Lower leg skin (tissue), 4 donors: ENCODE data around the gene POM121. TPM values are rescaled to one million over a fixed set of nuclear protein-coding genes. Genes with fewer than 3 reads are reported as not detected.
A peak's percentile ranks its signal among the peaks of the same experiment; 100 is the strongest.
"Not testable (repeated sequence)": the region's sequence is repeated elsewhere in the genome, so short reads cannot be mapped to it uniquely, and the experiment has no call there.

ENCODE experiments used
- DNase-seq, 2 donors: peaks; one replicate each; pipeline ENCODE4 v3.0.0-alpha.2; 2019; ENCODE audit warnings: low spot score in 2 of 2
- H3K4me3 ChIP-seq: fragments of 200-600 bp; sonication (generic); 2 replicates; pipeline ENCODE4 v1.5.1; 2017; ENCODE audit warnings: mild to moderate bottlenecking, low read depth; ENCODE audit not compliant: poor library complexity, severe bottlenecking
- CTCF ChIP-seq, 3 donors: fragments of 450-650 bp; IDR thresholded peaks; one replicate each; pipeline ENCODE4 v1.5.1; 2016; ENCODE audit warnings: antibody characterized with exemption in 3 of 3, mild to moderate bottlenecking in 3 of 3, moderate library complexity in 2 of 3
- POLR2A ChIP-seq, 2 donors: fragments of 450-650 bp; IDR thresholded peaks; one replicate each; pipeline ENCODE4 v1.6.1; 2016 to 2017; ENCODE audit warnings: antibody characterized with exemption in 2 of 2, mild to moderate bottlenecking in 1 of 2, moderate library complexity in 1 of 2
- WGBS, 2 donors: methylation state at CpG; one replicate each; pipeline ENCODE4 v1.1.5; 2018; 5-methylcytosine and 5-hydroxymethylcytosine counted together
- intact Hi-C: fragments of 100-400 bp; cut with DNase I; formaldehyde crosslinking; loops from one replicate; pipeline ENCODE4 v1.15.0; 2023; ENCODE audit warnings: low total_unique reads
- total RNA-seq, 4 donors: library from RNA; depleted of rRNA; stranded (reverse); fragments of >200 nt; gene quantifications; one replicate each; pipeline ENCODE4 v1.1.0, GENCODE V29; 2016

Gene POM121
- 10 to 100 TPM; 16.4 to 29.6 (median 18.6) TPM for total RNA-seq

DNA sequence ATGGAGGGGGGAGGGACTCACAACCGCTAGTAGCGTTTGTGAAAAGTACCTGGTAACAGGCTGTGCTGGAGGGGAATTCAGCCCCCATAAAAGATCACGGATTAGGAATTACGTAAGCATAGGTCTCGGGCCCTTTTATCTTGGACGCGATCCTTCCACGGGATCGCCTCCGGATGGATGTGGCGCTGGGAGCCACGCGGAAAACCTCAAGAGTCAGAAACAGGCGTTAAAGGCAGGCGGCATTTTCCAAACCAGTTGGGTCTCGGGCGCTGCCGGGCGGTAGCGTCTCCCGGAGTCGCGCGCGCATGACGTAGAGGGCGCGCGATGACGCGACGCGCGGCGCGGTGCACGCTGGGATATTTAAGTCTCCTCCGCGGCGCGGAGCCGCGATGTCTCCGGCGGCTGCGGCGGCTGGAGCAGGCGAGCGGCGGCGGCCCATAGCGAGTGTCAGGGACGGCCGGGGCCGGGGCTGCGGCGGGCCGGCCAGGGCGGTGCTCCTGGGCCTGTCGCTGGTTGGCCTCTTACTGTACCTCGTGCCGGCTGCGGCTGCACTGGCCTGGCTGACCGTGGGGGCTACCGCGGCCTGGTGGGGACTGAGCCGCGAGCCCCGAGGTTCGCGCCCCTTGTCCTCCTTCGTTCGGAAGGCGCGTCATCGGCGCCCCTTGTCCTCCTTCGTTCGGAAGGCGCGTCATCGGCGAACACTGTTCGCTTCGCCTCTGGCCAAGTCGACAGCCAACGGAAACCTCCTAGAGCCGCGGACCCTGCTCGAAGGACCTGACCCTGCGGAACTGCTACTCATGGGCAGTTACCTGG lies at the start of gene POM121:
TSS of gene POM121 (plus strand) at position 363 of the 813 bp plus-strand sequence. CDS start at position 390, 27 bp downstream.
- 0% methylated on average over 28 to 53 of the region's 91 CpGs for WGBS, 2 donors
- intact Hi-C loops, result no loop called here
- peak within 1 kb of the TSS; percentile 77 for H3K4me3 ChIP-seq
- TF ChIP-seq CTCF (IDR thresholded peaks at IDR 0.05) (no peak), POLR2A (IDR thresholded peaks at IDR 0.05) (no peak)
- DNase-seq, result peak; percentile 75 to 96

GRCh38 chr7:72879079-72879736 lies 45.7 kb upstream of the POM121 start:
- DNase-seq, result peak; percentile 81 to 95
- WGBS, 2 donors, result 0 to 1% methylated on average over 5 to 24 of the region's 59 CpGs
- H3K4me3 ChIP-seq, result peak overlapping the region; percentile 81
- intact Hi-C loops, result not testable (repeated sequence)

DNA sequence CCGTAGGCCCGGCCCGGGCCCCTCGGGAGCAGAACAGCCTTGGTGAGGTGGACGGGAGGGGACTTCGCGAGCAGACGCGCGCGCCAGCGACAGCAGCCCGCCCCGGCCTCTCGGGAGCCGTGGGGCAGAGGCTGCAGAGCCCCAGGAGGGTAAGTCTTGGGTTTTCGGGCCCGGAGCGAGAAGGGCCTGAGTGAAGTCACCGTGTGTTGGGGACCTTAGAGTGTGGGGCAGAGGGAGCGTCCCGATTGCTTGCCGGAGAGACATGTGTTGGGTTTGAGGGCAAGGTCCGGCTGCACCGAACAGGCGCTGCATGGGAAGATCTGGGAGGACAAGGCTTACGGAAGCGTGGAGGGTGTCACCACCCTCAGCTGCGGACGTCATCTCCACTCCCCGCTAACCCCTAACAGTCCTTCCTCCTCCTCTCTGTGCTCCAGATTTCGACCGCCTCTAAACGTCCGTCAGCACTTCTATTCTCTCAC lies 45.1 kb upstream of the POM121 start:
- DNase-seq, result peak; percentile 40 to 88
- WGBS, 2 donors, result 0 to 1% methylated on average over 16 to 18 of the region's 35 CpGs
- intact Hi-C loops, result not testable (repeated sequence)
- peak overlapping the region; percentile 81 for H3K4me3 ChIP-seq

GRCh38 chr7:72891750-72892149 lies 33.1 kb upstream of the POM121 start:
- DNase-seq, H3K4me3 ChIP-seq, intact Hi-C loops: not testable (repeated sequence)
- 83 to 89% methylated on average over 4 of the region's 4 CpGs for WGBS, 2 donors

DNA sequence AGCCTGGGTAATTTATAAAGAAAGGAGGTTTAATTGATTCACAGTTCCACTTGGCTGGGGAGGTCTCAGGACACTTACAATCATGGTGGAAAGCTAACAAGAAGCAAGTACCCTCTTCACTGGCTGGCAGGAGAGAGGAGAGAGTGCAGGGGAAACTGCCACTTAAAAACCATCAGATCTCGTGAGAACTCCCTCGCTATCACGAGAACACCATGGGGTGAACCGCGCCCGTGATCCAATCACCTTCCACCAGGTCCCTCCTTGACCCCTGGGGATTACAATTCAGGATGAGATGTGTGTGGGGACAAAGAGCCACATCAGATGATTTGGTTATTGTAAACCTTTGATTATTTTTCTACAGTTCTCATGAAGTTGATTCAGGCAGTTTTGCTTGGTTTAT lies 20.2 kb upstream of the POM121 start:
- H3K4me3 ChIP-seq, intact Hi-C loops, DNase-seq: not testable (repeated sequence)
- WGBS, 2 donors, result 94 to 97% methylated on average over 6 of the region's 6 CpGs

DNA sequence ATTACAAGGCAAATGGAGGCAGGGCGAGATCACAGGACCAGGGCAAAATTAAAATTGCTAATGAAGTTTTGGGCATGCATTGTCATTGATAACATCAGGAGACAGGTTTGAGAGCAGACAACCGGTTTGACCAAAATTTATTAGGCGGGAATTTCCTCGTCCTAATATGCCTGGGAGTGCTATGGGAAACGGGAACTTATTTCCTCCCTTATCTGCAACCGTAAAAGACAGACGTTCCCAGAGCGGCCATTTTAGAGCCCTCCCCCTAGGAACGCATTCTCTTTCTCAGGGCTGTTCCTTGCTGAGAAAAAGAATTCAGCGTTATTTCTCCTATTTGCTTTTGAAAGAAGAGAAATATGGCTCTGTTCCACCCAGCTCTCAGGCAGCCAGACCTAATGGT lies 16.5 kb upstream of the POM121 start:
- 67 to 75% methylated on average over 10 of the region's 10 CpGs for WGBS, 2 donors
- H3K4me3 ChIP-seq, DNase-seq, intact Hi-C loops: not testable (repeated sequence)

DNA sequence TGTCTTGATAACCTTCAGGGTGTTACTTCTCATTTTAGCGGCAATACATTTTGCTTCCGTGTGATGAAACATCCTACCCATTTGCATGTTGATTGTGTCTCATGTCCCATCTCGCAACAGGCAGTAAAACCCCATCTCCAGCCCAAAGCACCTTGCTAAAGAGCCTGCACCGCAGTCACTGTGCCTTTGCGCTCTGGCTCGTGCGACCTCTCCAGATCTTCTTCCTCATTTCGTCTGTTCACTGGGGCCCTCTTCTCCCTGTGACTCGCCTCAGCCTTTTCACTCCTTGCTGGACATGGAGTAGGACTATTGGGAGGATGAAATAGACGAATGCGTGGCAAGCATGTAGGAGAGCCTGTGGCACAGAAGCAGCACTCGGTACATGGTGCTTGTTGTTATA lies 13.5 kb upstream of the POM121 start:
- H3K4me3 ChIP-seq, DNase-seq, intact Hi-C loops: not testable (repeated sequence)
- WGBS, 2 donors, result 73 to 81% methylated on average over 6 to 11 of the region's 12 CpGs

DNA sequence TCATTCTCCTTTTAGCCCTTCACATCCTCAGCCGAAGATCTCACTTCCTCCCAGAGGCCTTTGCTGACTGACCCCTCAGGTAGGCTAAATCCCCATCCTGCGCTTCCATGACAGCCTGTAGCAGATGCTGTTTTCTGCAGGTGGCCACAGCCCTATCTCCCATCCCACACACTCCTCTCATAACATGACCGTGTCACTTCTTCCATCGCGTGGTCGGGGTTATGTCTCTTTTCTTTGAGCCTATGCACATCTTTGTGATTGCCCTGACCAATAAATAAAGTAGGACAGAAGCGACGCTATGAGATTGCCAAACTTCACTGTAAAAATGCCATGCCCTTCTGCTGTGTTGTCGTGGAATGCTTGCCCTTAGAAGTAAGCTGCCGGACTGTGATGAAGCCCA lies 11.1 kb upstream of the POM121 start:
- DNase-seq, intact Hi-C loops, H3K4me3 ChIP-seq: not testable (repeated sequence)
- WGBS, 2 donors, result 84 to 89% methylated on average over 10 of the region's 10 CpGs

DNA sequence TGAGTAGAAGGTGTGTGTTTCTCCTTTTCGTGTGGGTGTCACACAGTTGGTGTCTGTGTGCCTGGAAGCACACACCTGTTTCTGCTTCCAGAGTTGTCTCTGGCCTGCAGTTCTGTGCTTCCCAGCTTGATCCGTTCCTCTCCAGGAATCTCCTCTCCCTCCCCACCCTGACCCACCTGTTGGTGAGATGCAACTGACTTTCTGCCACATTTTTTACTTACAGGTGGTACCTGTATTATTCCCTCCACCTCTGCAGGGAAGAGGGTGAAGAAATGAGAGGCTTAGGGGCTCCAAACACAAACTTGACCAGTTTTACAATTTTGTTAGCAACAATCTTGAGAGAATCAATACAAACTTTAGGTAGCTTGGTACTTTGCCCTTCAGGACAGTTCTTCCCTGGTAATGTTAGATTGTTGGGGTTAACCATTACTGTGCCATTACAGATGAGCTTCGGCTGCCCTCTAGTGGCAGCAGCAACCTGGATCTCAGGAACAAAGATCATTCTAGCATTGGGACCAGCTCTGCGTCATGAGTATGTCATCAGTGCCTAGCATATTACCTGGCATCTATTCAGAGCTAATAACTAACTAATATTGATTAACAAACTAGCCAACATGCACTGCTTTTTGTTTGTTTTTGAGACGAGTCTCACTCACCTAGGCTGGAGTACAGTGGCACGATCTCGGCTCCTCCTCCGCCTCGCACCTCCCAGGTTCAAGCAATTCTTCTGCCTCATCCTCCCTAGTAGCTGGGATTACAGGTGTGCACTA lies 10.0 kb upstream of the POM121 start:
- intact Hi-C loops, H3K4me3 ChIP-seq: not testable (repeated sequence)
- DNase-seq, result peak in 1 of 2 donors; percentile 41
- WGBS, 2 donors, result 63 to 69% methylated on average over 9 of the region's 9 CpGs
